ENCODE results near the gene AQP12B. TPM values are rescaled to one million over a fixed set of nuclear protein-coding genes. Genes with fewer than 3 reads are reported as not detected.
A peak's percentile ranks its signal among the peaks of the same experiment; 100 is the strongest.
"Not testable (repeated sequence)": the region's sequence is repeated elsewhere in the genome, so short reads cannot be mapped to it uniquely, and the experiment has no call there.

The AQP12B gene
- total RNA-seq, 1 donor from 2014 or later: 0.96 TPM

- no peak for DNase-seq (ENCODE audit: low spot score)
These were observed 19.3 kb upstream of the AQP12B start for GRCh38 chr2:240701736-240702639.

GRCh38 chr2:240701091-240701735 lies 18.5 kb upstream of the AQP12B start:
- DNase-seq (ENCODE audit: low spot score): no peak

- DNase-seq (ENCODE audit: low spot score): not testable (repeated sequence)
These were observed 17.9 kb upstream of the AQP12B start for GRCh38 chr2:240700616-240701015.

GRCh38 chr2:240699835-240700234 lies 17.1 kb upstream of the AQP12B start:
- not testable (repeated sequence) for DNase-seq (ENCODE audit: low spot score)

- not testable (repeated sequence) for DNase-seq (ENCODE audit: low spot score)
These were observed 16.3 kb upstream of the AQP12B start for GRCh38 chr2:240698852-240699561.

- not testable (repeated sequence) for DNase-seq (ENCODE audit: low spot score)
These were observed 13.8 kb upstream of the AQP12B start for GRCh38 chr2:240696469-240696868.

- not testable (repeated sequence) for DNase-seq (ENCODE audit: low spot score)
These were observed 12.9 kb upstream of the AQP12B start for GRCh38 chr2:240695593-240695992.

GRCh38 chr2:240694304-240694703 lies 11.6 kb upstream of the AQP12B start:
- DNase-seq (ENCODE audit: low spot score): not testable (repeated sequence)

GRCh38 chr2:240692583-240693561 lies 10.2 kb upstream of the AQP12B start:
- DNase-seq (ENCODE audit: low spot score): not testable (repeated sequence)

- DNase-seq (ENCODE audit: low spot score): not testable (repeated sequence)
These were observed 9.1 kb upstream of the AQP12B start, which contains the start of gene AQP12A for GRCh38 chr2:240691631-240692420. AQP12A (plus strand) TSS chr2:240691866; CDS start chr2:240691914, 48 bp downstream.

- not testable (repeated sequence) for DNase-seq (ENCODE audit: low spot score)
These were observed 8.4 kb upstream of the AQP12B start for GRCh38 chr2:240691075-240691427.

GRCh38 chr2:240690421-240691074 lies 7.9 kb upstream of the AQP12B start:
- not testable (repeated sequence) for DNase-seq (ENCODE audit: low spot score)

- no peak for DNase-seq (ENCODE audit: low spot score)
These were observed 7.3 kb upstream of the AQP12B start for GRCh38 chr2:240689975-240690374.

GRCh38 chr2:240688553-240688919 lies 5.9 kb upstream of the AQP12B start:
- no peak for DNase-seq (ENCODE audit: low spot score)

GRCh38 chr2:240687741-240688552 lies 5.3 kb upstream of the AQP12B start:
- no peak for DNase-seq (ENCODE audit: low spot score)

- no peak for DNase-seq (ENCODE audit: low spot score)
These were observed 4.5 kb upstream of the AQP12B start for GRCh38 chr2:240687045-240687740.

GRCh38 chr2:240686460-240686859 lies 3.8 kb upstream of the AQP12B start:
- DNase-seq (ENCODE audit: low spot score): no peak

GRCh38 chr2:240685771-240686371 lies 3.2 kb upstream of the AQP12B start:
- peak; percentile 21 for DNase-seq (ENCODE audit: low spot score)

All from umbilical cord (tissue), 2 donors.